Loucy (cell line): ENCODE measurements around the gene DLG2.

ENCODE experiments used
- H2AFZ ChIP-seq: fragments of 200-600 bp; sonication (generic); 2 replicates; pipeline ENCODE4 v1.6.0; 2016; ENCODE audit warnings: antibody characterized with exemption, mild to moderate bottlenecking, low read length, moderate library complexity
- H3F3A ChIP-seq: fragments of 200-600 bp; 2 replicates; pipeline ENCODE4 v1.6.0; 2016; ENCODE audit warnings: antibody characterized with exemption, low read depth, mild to moderate bottlenecking
- H3K27me3 ChIP-seq: fragments of 200-600 bp; sonication (generic); 2 replicates; pipeline ENCODE4 v1.6.1; 2014; ENCODE audit warnings: low read length, mild to moderate bottlenecking; ENCODE audit not compliant: insufficient read depth, poor library complexity, severe bottlenecking
- H3K36me3 ChIP-seq: fragments of 200-600 bp; sonication (generic); 2 replicates; pipeline ENCODE4 v1.6.1; 2016; ENCODE audit warnings: low read length; ENCODE audit not compliant: insufficient read depth
- H3K4me1 ChIP-seq: fragments of 200-600 bp; sonication (generic); 2 replicates; pipeline ENCODE4 v1.5.1; 2014; ENCODE audit warnings: low read length, mild to moderate bottlenecking; ENCODE audit not compliant: insufficient read depth, poor library complexity, severe bottlenecking
- H3K4me2 ChIP-seq: fragments of 200-600 bp; sonication (generic); 2 replicates; pipeline ENCODE4 v1.6.0; 2014; ENCODE audit warnings: antibody characterized with exemption, low read length, low read depth, mild to moderate bottlenecking; ENCODE audit not compliant: poor library complexity, severe bottlenecking
- H3K4me3 ChIP-seq: fragments of 200-600 bp; sonication (generic); 2 replicates; pipeline ENCODE4 v1.5.1; 2014; ENCODE audit warnings: low read length, mild to moderate bottlenecking, mixed read lengths; ENCODE audit not compliant: poor library complexity, severe bottlenecking
- H3K79me2 ChIP-seq: fragments of 200-600 bp; sonication (generic); 2 replicates; pipeline ENCODE4 v1.6.1; 2014; ENCODE audit warnings: low read length; ENCODE audit not compliant: insufficient read depth
- H3K9ac ChIP-seq: fragments of 200-600 bp; sonication (generic); 2 replicates; pipeline ENCODE4 v1.6.0; 2014; ENCODE audit warnings: mild to moderate bottlenecking, low read depth, low read length, moderate library complexity; ENCODE audit not compliant: poor library complexity, severe bottlenecking
- H3K9me2 ChIP-seq: fragments of 200-600 bp; sonication (generic); replicated peaks from 2 replicates; pipeline ENCODE4 v1.6.1; 2016; ENCODE audit warnings: low read depth, low read length, mixed read lengths
- H3K9me3 ChIP-seq: fragments of 200-600 bp; sonication (generic); 2 replicates; pipeline ENCODE4 v1.6.1; 2014; ENCODE audit warnings: mild to moderate bottlenecking, antibody characterized with exemption, low read length, low read depth; ENCODE audit not compliant: insufficient read depth
- H4K20me1 ChIP-seq: fragments of 200-600 bp; sonication (generic); 2 replicates; pipeline ENCODE4 v1.6.0; 2014; ENCODE audit warnings: antibody characterized with exemption, low read length, mild to moderate bottlenecking; ENCODE audit not compliant: insufficient read depth, poor library complexity, severe bottlenecking
- EZH2phosphoT487 ChIP-seq: fragments of 200-600 bp; IDR thresholded peaks from 2 replicates; pipeline ENCODE4 v1.6.1; 2018; ENCODE audit warnings: antibody characterized with exemption, mild to moderate bottlenecking, moderate library complexity, borderline replicate concordance
- TF ChIP-seq, protein P1 (sequence below): fragments of 200-600 bp; sonication (generic); conservative IDR thresholded peaks from 2 replicates; pipeline ENCODE4 v1.5.1; 2014; ENCODE audit warnings: mild to moderate bottlenecking, antibody characterized with exemption, low read length

DLG2 gene

DNA sequence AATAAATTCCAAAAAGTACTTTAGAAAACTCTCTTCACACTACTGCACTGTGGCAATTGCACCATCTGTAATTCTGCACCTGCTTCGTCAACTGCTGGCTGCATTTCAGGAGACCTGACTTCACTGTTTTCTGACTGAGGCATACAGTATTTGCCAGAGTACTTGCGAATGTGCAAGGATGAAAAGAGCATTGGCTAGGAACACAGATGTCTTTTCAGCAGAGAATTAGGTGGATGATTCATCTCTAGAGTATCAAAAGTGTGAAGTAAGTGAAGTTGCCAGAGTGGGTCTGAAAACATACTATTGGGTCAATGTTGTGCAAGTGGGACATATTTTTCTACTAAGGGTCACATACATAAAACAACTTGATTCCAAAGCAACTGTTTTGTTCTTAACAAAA, 1913.4 kb downstream of the DLG2 start:
- Histone ChIP-seq H3K4me2 (no peak overlapping the region), H3K36me3 (no peaks in the 10 kb centered on the region), H3K4me1 (no peaks in the 10 kb centered on the region), H3K9ac (no peak overlapping the region), H4K20me1 (no peaks in the 10 kb centered on the region), H3K9me3 (no peaks in the 10 kb centered on the region), H3F3A (no peaks in the 10 kb centered on the region), H2AFZ (no peak overlapping the region), H3K79me2 (no peaks in the 10 kb centered on the region), H3K9me2 (no peaks in the 10 kb centered on the region), H3K4me3 (no peak overlapping the region), H3K27me3 (no peaks in the 10 kb centered on the region)
- TF ChIP-seq, protein P1, sequence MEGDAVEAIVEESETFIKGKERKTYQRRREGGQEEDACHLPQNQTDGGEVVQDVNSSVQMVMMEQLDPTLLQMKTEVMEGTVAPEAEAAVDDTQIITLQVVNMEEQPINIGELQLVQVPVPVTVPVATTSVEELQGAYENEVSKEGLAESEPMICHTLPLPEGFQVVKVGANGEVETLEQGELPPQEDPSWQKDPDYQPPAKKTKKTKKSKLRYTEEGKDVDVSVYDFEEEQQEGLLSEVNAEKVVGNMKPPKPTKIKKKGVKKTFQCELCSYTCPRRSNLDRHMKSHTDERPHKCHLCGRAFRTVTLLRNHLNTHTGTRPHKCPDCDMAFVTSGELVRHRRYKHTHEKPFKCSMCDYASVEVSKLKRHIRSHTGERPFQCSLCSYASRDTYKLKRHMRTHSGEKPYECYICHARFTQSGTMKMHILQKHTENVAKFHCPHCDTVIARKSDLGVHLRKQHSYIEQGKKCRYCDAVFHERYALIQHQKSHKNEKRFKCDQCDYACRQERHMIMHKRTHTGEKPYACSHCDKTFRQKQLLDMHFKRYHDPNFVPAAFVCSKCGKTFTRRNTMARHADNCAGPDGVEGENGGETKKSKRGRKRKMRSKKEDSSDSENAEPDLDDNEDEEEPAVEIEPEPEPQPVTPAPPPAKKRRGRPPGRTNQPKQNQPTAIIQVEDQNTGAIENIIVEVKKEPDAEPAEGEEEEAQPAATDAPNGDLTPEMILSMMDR = no peak
- TF ChIP-seq EZH2phosphoT487 = no peak

DNA sequence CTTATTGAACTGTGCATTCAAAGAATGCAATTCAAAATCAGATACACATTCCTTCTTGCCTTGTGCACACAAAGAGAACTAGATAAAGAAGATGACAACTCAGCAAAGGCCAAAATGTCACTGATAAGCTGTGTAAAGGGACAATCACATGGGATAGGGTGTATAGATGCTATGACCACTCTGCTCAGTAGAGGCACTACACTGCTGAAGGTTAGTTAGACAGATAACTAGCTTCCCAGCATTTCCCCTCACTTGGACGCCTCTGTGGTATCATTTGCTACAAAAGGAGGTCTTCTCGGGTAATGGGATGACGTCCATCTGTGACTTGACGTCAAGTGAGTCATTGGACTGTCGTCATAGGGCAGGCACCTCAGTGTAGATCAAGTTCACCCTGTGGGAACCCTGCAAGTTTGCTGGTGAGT, 1916.0 kb downstream of the DLG2 start:
- H3K4me3 ChIP-seq = no peak overlapping the region
- no peaks in the 10 kb centered on the region for H3K36me3 ChIP-seq
- no peaks in the 10 kb centered on the region for H3K9me2 ChIP-seq
- H3K4me2 ChIP-seq = no peak overlapping the region
- H3K9me3 ChIP-seq = no peaks in the 10 kb centered on the region
- no peaks in the 10 kb centered on the region for H4K20me1 ChIP-seq
- no peak for TF ChIP-seq EZH2phosphoT487
- TF ChIP-seq, protein P1 = no peak
- H3K9ac ChIP-seq = no peak overlapping the region
- H3K79me2 ChIP-seq = no peaks in the 10 kb centered on the region
- H3K27me3 ChIP-seq = no peaks in the 10 kb centered on the region
- H3K4me1 ChIP-seq = no peaks in the 10 kb centered on the region
- H3F3A ChIP-seq = no peaks in the 10 kb centered on the region
- H2AFZ ChIP-seq = no peak overlapping the region

DNA sequence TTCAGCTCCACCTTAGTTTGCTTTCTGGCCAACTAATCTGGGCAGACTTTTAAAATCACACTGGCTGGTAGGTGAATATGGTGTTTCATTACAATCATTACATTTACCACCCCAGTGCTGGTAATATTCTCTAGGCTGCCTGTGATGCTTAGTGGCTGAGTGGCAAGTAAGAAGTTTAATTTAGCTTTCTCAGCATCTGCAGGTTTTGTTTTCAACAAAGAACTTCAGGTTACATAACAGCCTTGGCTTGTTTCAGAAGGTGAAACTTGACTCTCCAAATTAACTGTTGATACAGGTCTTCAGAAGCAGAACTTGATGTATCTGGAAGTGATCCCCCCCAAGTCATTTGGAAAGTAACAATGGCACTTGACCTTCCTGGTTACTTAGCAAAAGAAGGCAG, 1917.7 kb downstream of the DLG2 start:
- no peaks in the 10 kb centered on the region for H3K9me3 ChIP-seq
- no peaks in the 10 kb centered on the region for H3K4me1 ChIP-seq
- no peaks in the 10 kb centered on the region for H3K27me3 ChIP-seq
- H3F3A ChIP-seq = no peaks in the 10 kb centered on the region
- TF ChIP-seq EZH2phosphoT487 = no peak
- TF ChIP-seq, protein P1 = no peak
- no peak overlapping the region for H3K4me3 ChIP-seq
- H3K36me3 ChIP-seq = no peaks in the 10 kb centered on the region
- H2AFZ ChIP-seq = no peak overlapping the region
- no peak overlapping the region for H3K4me2 ChIP-seq
- H3K9me2 ChIP-seq = no peaks in the 10 kb centered on the region
- H3K79me2 ChIP-seq = no peaks in the 10 kb centered on the region
- H3K9ac ChIP-seq = no peak overlapping the region
- H4K20me1 ChIP-seq = no peaks in the 10 kb centered on the region
